Fibroblast of upper back skin (primary cell): Measurements from ENCODE around the gene SV2C.
A peak's percentile ranks its signal among the peaks of the same experiment; 100 is the strongest.
"Not testable (repeated sequence)": the region's sequence is repeated elsewhere in the genome, so short reads cannot be mapped to it uniquely, and the experiment has no call there.

ENCODE experiments used
- DNase-seq: peaks from one replicate; pipeline ENCODE4 v3.0.0-alpha.2; 2013

The SV2C gene

GRCh38 chr5:76363352-76364225 is 280.4 kb downstream of the SV2C start:
- DNase-seq: no peak

- no peak for DNase-seq
Observed at GRCh38 chr5:76364226-76364589, 281.0 kb downstream of the SV2C start.

GRCh38 chr5:76365561-76365960 is 282.4 kb downstream of the SV2C start:
- DNase-seq: no peak

GRCh38 chr5:76366596-76366995 is 283.4 kb downstream of the SV2C start:
- DNase-seq: no peak

GRCh38 chr5:76367623-76368371 is 284.6 kb downstream of the SV2C start:
- DNase-seq: no peak

- no peak for DNase-seq
Observed at GRCh38 chr5:76368941-76369340, 285.8 kb downstream of the SV2C start.

- DNase-seq: not testable (repeated sequence)
Observed at GRCh38 chr5:76369668-76370067, 286.5 kb downstream of the SV2C start.

- DNase-seq: peak; percentile 23
Observed at GRCh38 chr5:76371960-76372322, 288.8 kb downstream of the SV2C start.

GRCh38 chr5:76372323-76373054 is 289.3 kb downstream of the SV2C start:
- peak; percentile 95 for DNase-seq

- DNase-seq: peak; percentile 31
Observed at GRCh38 chr5:76376148-76376865, 293.1 kb downstream of the SV2C start.

- no peak for DNase-seq
Observed at GRCh38 chr5:76376866-76377230, 293.7 kb downstream of the SV2C start.

GRCh38 chr5:76378355-76378754 is 295.2 kb downstream of the SV2C start:
- DNase-seq: no peak

GRCh38 chr5:76379316-76379715 is 296.1 kb downstream of the SV2C start:
- no peak for DNase-seq

GRCh38 chr5:76379855-76380254 is 296.7 kb downstream of the SV2C start:
- no peak for DNase-seq

- DNase-seq: no peak
Observed at GRCh38 chr5:76380346-76381066, 297.3 kb downstream of the SV2C start.

GRCh38 chr5:76383126-76383832 is 300.1 kb downstream of the SV2C start:
- DNase-seq: no peak

- DNase-seq: no peak
Observed at GRCh38 chr5:76384189-76384588, 301.0 kb downstream of the SV2C start.

GRCh38 chr5:76384705-76385104 is 301.5 kb downstream of the SV2C start:
- DNase-seq: no peak

- DNase-seq: no peak
Observed at GRCh38 chr5:76385540-76385939, 302.4 kb downstream of the SV2C start.

GRCh38 chr5:76386360-76386759 is 303.2 kb downstream of the SV2C start:
- no peak for DNase-seq

GRCh38 chr5:76388236-76388635 is 305.1 kb downstream of the SV2C start:
- DNase-seq: no peak
